ENCODE measurements around the gene HUNK. TPM values are rescaled to one million over a fixed set of nuclear protein-coding genes. Genes with fewer than 3 reads are reported as not detected.

HUNK gene
- total and polyA plus RNA-seq, 2 donors (not counting 1 experiment from before 2014, with no cell fraction given): 0.01 to 0.07 TPM

GRCh38 chr21:31845151-31845729 lies 27.6 kb upstream of the HUNK start:
- H3K27ac Mint-ChIP-seq: no peak overlapping the region

GRCh38 chr21:31846690-31847089 lies 26.1 kb upstream of the HUNK start:
- Mint-ChIP-seq H3K4me1 (no peaks in the 10 kb centered on the region), H3K4me3 (no peak overlapping the region), H3K27ac (no peak overlapping the region), H3K27me3 (peaks cover 44% of the 10 kb centered on the region), H3K9me3 (ENCODE audit: insufficient read depth) (no peaks in the 10 kb centered on the region)
- Histone ChIP-seq H3K4me1 (ENCODE audit: control insufficient read depth in 2 of 2, insufficient read depth in 2 of 2, low read length in 2 of 2) (no peaks in the 10 kb centered on the region), H2AFZ (ENCODE audit: insufficient read depth, low read depth, low read length, poor library complexity, severe bottlenecking) (no peak overlapping the region), H3K36me3 (replicated peaks in 1 of 2; ENCODE audit: control extremely low read depth in 1 of 2, control insufficient read depth in 1 of 2, extremely low read depth in 1 of 2, insufficient read depth in 2 of 2, low read length in 1 of 2) (no peaks in the 10 kb centered on the region), H3K4me3 (ENCODE audit: control extremely low read depth in 1 of 5, extremely low read depth in 1 of 5, insufficient read depth in 1 of 5, low read depth in 2 of 5, low read length in 4 of 5) (no peak overlapping the region), H3K27me3 (replicated peaks in 1 of 4; ENCODE audit: control extremely low read depth in 1 of 4, control insufficient read depth in 3 of 4, insufficient read depth in 4 of 4, low read length in 3 of 4) (peaks cover 0 to 7% (median 0%) of the 10 kb centered on the region in 4 experiments), H3K27ac (ENCODE audit: low read length in 2 of 2) (no peak overlapping the region), H4K20me1 (ENCODE audit: control insufficient read depth, insufficient read depth, low read length, poor library complexity, severe bottlenecking) (no peaks in the 10 kb centered on the region), H3K79me2 (ENCODE audit: control insufficient read depth, insufficient read depth, low read length) (no peaks in the 10 kb centered on the region), H3K9me3 (ENCODE audit: control extremely low read depth in 1 of 3, control insufficient read depth in 2 of 3, insufficient read depth in 1 of 3, low read length in 2 of 3) (no peaks in the 10 kb centered on the region), H3K4me2 (replicated peaks; ENCODE audit: low read depth, low read length, poor library complexity, severe bottlenecking) (no peak overlapping the region), H3K9ac (ENCODE audit: low read length) (no peak overlapping the region)
- TF ChIP-seq EZH2 (IDR thresholded peaks at IDR 0.05; ENCODE audit: borderline replicate concordance, insufficient read depth, low read depth, low read length, poor library complexity, severe bottlenecking): no peak
- TF ChIP-seq CTCF (IDR thresholded peaks at IDR 0.05): no peak
- no CpG with 5 or more reads among the region's 1 CpG for WGBS (ENCODE audit: insufficient coverage)
- DNase-seq (no peak), ATAC-seq (ENCODE audit: low read depth) (no peak)
- ChIA-PET POLR2A (no interaction called here), CTCF (interaction anchor here (1.1 kb wide), 1 partner anchor 65 kb away, joined by 3 read pairs; no protein-coding TSS in a partner anchor)
- intact Hi-C loops (cut with micrococcal nuclease): no loop called here

More at GRCh38 chr21:31845151-31845729, 27.6 kb upstream of the HUNK start:
- Histone ChIP-seq H3K27me3 (replicated peaks in 1 of 4; ENCODE audit: control extremely low read depth in 1 of 4, control insufficient read depth in 3 of 4, insufficient read depth in 4 of 4, low read length in 3 of 4) (peaks cover 0 to 7% (median 0%) of the 10 kb centered on the region in 4 experiments), H2AFZ (ENCODE audit: insufficient read depth, low read depth, low read length, poor library complexity, severe bottlenecking) (no peak overlapping the region), H3K79me2 (ENCODE audit: control insufficient read depth, insufficient read depth, low read length) (no peaks in the 10 kb centered on the region), H3K4me1 (ENCODE audit: control insufficient read depth in 2 of 2, insufficient read depth in 2 of 2, low read length in 2 of 2) (no peaks in the 10 kb centered on the region), H3K27ac (ENCODE audit: low read length in 2 of 2) (no peak overlapping the region), H3K9ac (ENCODE audit: low read length) (no peak overlapping the region), H4K20me1 (ENCODE audit: control insufficient read depth, insufficient read depth, low read length, poor library complexity, severe bottlenecking) (no peaks in the 10 kb centered on the region), H3K36me3 (replicated peaks in 1 of 2; ENCODE audit: control extremely low read depth in 1 of 2, control insufficient read depth in 1 of 2, extremely low read depth in 1 of 2, insufficient read depth in 2 of 2, low read length in 1 of 2) (no peaks in the 10 kb centered on the region), H3K9me3 (ENCODE audit: control extremely low read depth in 1 of 3, control insufficient read depth in 2 of 3, insufficient read depth in 1 of 3, low read length in 2 of 3) (no peaks in the 10 kb centered on the region), H3K4me3 (ENCODE audit: control extremely low read depth in 1 of 5, extremely low read depth in 1 of 5, insufficient read depth in 1 of 5, low read depth in 2 of 5, low read length in 4 of 5) (no peak overlapping the region), H3K4me2 (replicated peaks; ENCODE audit: low read depth, low read length, poor library complexity, severe bottlenecking) (no peak overlapping the region)
- CTCF ChIA-PET: no interaction called here
- intact Hi-C loops (cut with micrococcal nuclease): no loop called here
- no peaks in the 10 kb centered on the region for H3K4me1 Mint-ChIP-seq
- no peaks in the 10 kb centered on the region for H3K9me3 Mint-ChIP-seq (ENCODE audit: insufficient read depth)
- 79% methylated on average over 6 of the region's 6 CpGs for WGBS (ENCODE audit: insufficient coverage)
- DNase-seq (no peak), ATAC-seq (ENCODE audit: low read depth) (no peak)
- peaks cover 36% of the 10 kb centered on the region for H3K27me3 Mint-ChIP-seq
- POLR2A ChIA-PET: no interaction called here
- no peak overlapping the region for H3K4me3 Mint-ChIP-seq
- TF ChIP-seq CTCF (IDR thresholded peaks at IDR 0.05) (no peak), EZH2 (IDR thresholded peaks at IDR 0.05; ENCODE audit: borderline replicate concordance, insufficient read depth, low read depth, low read length, poor library complexity, severe bottlenecking) (no peak)

Data from B cell (primary cell).